ENCODE measurements around the gene UBE2N. TPM values are rescaled to one million over a fixed set of nuclear protein-coding genes. Genes with fewer than 3 reads are reported as not detected.
A peak's percentile ranks its signal among the peaks of the same experiment; 100 is the strongest.

The UBE2N gene
- total RNA-seq, 4 donors from 2014 or later: 2.0 to 39.0 (median 22.3) TPM

DNA sequence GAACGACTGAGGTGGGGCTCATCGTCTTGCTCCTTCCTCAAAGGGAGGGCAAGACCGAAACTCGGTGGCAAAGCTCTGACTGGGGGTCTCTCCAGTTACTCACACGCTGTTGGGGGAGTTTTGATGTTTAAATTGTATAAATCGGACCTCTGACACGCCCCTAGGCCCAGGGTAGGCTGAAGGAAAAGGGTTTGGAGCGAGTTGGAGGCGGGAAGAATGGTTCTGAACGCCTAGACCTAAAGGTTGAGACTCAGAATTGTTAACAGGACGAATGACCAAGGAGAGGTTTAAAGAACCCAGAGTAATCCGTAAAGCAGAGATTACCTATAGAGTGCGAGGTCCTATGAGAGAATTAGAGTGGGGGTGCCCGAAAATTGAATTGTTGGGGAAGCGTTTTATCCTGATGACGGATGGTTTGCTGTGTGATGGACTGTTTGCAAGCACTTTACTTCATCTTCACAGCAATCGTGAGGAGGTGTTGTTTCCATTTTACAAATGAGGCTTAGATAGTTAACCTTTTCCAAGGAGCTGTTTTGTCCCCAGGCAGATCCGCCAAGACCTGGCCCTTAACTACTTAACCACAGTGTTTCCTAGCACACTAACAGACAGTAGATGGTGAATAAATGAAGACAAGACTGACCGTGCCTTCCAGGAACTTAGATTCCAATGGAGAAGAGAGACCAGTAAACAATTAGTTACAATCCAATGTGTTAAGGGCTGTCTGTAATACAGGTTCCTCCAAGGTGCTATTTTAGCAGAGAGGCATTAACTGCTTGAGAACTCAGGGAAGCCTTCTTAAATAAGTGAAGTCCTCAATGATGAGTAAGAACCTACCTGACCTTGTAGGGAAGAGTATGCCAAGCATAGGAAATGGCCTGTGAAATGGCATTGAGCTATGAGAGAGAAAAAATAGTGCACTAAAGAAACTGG lies 929 bp upstream of the UBE2N start:
- peak overlapping the region; percentile 81 to 98 (median 98) for H3K4me3 ChIP-seq
- peak overlapping the region; percentile 93 to 98 (median 96) for H3K27ac ChIP-seq
- TF ChIP-seq, protein P1, sequence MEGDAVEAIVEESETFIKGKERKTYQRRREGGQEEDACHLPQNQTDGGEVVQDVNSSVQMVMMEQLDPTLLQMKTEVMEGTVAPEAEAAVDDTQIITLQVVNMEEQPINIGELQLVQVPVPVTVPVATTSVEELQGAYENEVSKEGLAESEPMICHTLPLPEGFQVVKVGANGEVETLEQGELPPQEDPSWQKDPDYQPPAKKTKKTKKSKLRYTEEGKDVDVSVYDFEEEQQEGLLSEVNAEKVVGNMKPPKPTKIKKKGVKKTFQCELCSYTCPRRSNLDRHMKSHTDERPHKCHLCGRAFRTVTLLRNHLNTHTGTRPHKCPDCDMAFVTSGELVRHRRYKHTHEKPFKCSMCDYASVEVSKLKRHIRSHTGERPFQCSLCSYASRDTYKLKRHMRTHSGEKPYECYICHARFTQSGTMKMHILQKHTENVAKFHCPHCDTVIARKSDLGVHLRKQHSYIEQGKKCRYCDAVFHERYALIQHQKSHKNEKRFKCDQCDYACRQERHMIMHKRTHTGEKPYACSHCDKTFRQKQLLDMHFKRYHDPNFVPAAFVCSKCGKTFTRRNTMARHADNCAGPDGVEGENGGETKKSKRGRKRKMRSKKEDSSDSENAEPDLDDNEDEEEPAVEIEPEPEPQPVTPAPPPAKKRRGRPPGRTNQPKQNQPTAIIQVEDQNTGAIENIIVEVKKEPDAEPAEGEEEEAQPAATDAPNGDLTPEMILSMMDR (IDR thresholded peaks at IDR 0.05): no peak
- TF ChIP-seq POLR2A (IDR thresholded peaks at IDR 0.05) (peak; percentile 22), EP300 (IDR thresholded peaks at IDR 0.05; ENCODE audit: low read depth) (no peak)
- no peaks in the 10 kb centered on the region for H3K27me3 ChIP-seq
- 5 to 8% methylated on average over 14 to 19 of the region's 19 CpGs for WGBS, 2 donors (ENCODE audit: low coverage in 1 of 2)
- no peak for DNase-seq
- in situ Hi-C loops (cut with MboI; ENCODE audit: low pct_ligation_motif_present in 1 of 4, low pct_unique_long_range_greater_than_20kb in 1 of 4, low sequenced_read_pairs in 3 of 4): no loop called here
- no peaks in the 10 kb centered on the region for H3K9me3 ChIP-seq
- intact Hi-C loops (cut with DNase I; ENCODE audit: low total_unique reads): no loop called here
- no peaks in the 10 kb centered on the region for H3K36me3 ChIP-seq
- H3K4me1 ChIP-seq: peaks cover 7 to 36% (median 21%) of the 10 kb centered on the region in 4 donors

DNA sequence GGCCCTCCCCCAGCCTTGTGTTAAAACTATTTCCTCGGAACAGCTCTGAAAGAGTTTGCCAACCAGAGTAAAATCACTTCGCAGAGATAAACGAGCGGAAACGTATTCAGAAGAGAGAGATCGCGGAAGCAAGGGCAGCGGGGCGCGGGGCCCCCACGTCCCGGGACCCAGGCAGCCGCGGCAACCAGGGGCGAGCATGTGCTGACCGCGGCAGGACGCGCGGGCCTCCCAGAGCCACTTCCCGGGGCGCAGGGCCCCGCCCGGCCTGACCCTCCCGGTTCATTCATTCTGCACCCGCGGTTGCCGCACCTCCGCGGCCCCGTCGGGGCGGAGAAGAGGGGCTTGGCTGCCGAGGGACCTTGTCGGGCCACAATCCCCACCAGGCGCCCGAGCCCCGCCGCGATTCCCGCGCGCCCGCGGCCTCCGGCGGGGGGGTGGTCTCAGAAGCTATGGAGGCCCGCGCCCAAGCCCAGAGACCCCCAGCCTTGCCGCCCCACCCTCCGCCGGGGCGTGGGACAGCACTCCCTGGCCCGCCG lies 598 bp downstream of the UBE2N start:
- peak; percentile 56 for DNase-seq
- in situ Hi-C loops (cut with MboI; ENCODE audit: low pct_ligation_motif_present in 1 of 4, low pct_unique_long_range_greater_than_20kb in 1 of 4, low sequenced_read_pairs in 3 of 4): no loop called here
- peak overlapping the region; percentile 81 to 98 (median 98) for H3K4me3 ChIP-seq
- H3K36me3 ChIP-seq: no peaks in the 10 kb centered on the region
- H3K27ac ChIP-seq: peak overlapping the region; percentile 93 to 98 (median 96)
- no peaks in the 10 kb centered on the region for H3K27me3 ChIP-seq
- intact Hi-C loops (cut with DNase I; ENCODE audit: low total_unique reads): no loop called here
- no peak for TF ChIP-seq POLR2A (IDR thresholded peaks at IDR 0.05)
- TF ChIP-seq EP300 (IDR thresholded peaks at IDR 0.05; ENCODE audit: low read depth): no peak
- no peak for TF ChIP-seq POLR2AphosphoS5 (IDR thresholded peaks at IDR 0.05)
- TF ChIP-seq, protein P1 (IDR thresholded peaks at IDR 0.05): no peak
- peaks cover 7 to 39% (median 21%) of the 10 kb centered on the region in 4 donors for H3K4me1 ChIP-seq
- no peaks in the 10 kb centered on the region for H3K9me3 ChIP-seq
- 1% methylated on average over 33 of the region's 55 CpGs; no CpG with 5 or more reads in 1 of the 2 donors for whole genome bisulfite sequencing, 2 donors (ENCODE audit: low coverage in 1 of 2)

DNA sequence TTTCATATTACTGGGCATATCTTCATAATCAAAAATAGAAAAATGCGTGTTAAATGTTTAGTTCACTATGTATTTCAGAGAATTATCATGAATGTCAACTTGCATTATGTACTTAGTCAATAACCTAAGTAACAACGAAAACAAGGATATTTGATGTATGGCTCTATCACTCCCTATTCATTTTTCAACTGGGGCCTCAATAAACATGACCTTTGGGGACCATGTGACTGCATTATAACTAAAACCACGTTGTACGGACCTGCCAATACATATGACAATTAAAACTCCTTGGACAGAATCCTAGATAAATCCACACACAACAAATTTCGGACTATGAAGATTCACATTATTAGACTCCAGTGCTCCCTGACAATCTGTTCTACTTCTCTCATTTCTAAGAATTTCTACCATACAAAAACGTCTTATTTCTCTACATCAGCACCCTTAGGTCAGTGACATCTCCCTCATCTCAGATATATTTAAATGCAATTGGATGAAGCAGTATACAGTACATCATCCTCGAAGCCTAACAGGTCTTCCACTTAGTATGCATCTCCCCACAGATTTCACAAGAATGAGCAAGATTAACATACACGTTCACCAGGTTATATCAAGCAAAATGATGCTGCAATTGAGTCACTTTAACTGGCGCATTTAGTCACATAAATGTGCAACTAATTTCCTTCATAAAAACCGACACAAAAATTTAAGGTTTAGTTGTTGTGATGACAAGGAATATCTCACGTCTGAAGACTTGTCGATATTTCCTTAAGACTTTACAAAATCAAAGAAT lies 1.5 kb downstream of the UBE2N start:
- 15 to 22% methylated on average over 12 of the region's 12 CpGs for WGBS, 2 donors (ENCODE audit: low coverage in 1 of 2)
- H3K4me1 ChIP-seq: peaks cover 7 to 40% (median 23%) of the 10 kb centered on the region in 4 donors
- H3K9me3 ChIP-seq: no peaks in the 10 kb centered on the region
- peak overlapping the region in 2 of 4 donors; percentile 93 to 95 for H3K27ac ChIP-seq
- H3K27me3 ChIP-seq: no peaks in the 10 kb centered on the region
- in situ Hi-C loops (cut with MboI; ENCODE audit: low pct_ligation_motif_present in 1 of 4, low pct_unique_long_range_greater_than_20kb in 1 of 4, low sequenced_read_pairs in 3 of 4): no loop called here
- DNase-seq: no peak
- intact Hi-C loops (cut with DNase I; ENCODE audit: low total_unique reads): no loop called here
- H3K36me3 ChIP-seq: no peaks in the 10 kb centered on the region
- TF ChIP-seq EP300 (IDR thresholded peaks at IDR 0.05; ENCODE audit: low read depth) (no peak), POLR2A (IDR thresholded peaks at IDR 0.05) (no peak), POLR2AphosphoS5 (IDR thresholded peaks at IDR 0.05) (no peak)
- TF ChIP-seq, protein P1 (IDR thresholded peaks at IDR 0.05): no peak
- H3K4me3 ChIP-seq: peak overlapping the region; percentile 81 to 98 (median 98)

All from transverse colon (tissue), 4 donors.